Measurements from ENCODE around the gene TBX18.

DNA sequence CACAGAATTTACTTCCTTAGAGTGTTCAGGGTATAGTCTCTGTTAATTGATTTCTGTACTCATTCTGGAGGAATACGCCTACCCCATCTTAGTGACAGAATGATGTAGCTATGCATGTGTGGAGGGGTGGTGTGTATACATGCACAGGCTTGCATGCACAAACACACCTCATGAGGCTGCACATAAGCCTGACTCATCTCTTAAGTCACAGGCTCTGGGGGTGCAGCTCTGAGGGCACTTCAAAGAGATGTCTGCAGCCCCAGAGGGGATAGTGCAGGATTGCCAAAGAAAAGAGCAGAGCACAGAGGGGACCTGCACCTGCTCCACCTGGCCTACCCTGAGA lies 24.6 kb downstream of the TBX18 start:
- TF ChIP-seq, protein P1, sequence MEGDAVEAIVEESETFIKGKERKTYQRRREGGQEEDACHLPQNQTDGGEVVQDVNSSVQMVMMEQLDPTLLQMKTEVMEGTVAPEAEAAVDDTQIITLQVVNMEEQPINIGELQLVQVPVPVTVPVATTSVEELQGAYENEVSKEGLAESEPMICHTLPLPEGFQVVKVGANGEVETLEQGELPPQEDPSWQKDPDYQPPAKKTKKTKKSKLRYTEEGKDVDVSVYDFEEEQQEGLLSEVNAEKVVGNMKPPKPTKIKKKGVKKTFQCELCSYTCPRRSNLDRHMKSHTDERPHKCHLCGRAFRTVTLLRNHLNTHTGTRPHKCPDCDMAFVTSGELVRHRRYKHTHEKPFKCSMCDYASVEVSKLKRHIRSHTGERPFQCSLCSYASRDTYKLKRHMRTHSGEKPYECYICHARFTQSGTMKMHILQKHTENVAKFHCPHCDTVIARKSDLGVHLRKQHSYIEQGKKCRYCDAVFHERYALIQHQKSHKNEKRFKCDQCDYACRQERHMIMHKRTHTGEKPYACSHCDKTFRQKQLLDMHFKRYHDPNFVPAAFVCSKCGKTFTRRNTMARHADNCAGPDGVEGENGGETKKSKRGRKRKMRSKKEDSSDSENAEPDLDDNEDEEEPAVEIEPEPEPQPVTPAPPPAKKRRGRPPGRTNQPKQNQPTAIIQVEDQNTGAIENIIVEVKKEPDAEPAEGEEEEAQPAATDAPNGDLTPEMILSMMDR (IDR thresholded peaks at IDR 0.05), result no peak
- TF ChIP-seq POLR2A (IDR thresholded peaks at IDR 0.05), result no peak

Measured in breast epithelium (tissue), 3 donors.